ENCODE results near the gene GAL3ST2.
"Not testable (repeated sequence)": the region's sequence is repeated elsewhere in the genome, so short reads cannot be mapped to it uniquely, and the experiment has no call there.

The GAL3ST2 gene

DNA sequence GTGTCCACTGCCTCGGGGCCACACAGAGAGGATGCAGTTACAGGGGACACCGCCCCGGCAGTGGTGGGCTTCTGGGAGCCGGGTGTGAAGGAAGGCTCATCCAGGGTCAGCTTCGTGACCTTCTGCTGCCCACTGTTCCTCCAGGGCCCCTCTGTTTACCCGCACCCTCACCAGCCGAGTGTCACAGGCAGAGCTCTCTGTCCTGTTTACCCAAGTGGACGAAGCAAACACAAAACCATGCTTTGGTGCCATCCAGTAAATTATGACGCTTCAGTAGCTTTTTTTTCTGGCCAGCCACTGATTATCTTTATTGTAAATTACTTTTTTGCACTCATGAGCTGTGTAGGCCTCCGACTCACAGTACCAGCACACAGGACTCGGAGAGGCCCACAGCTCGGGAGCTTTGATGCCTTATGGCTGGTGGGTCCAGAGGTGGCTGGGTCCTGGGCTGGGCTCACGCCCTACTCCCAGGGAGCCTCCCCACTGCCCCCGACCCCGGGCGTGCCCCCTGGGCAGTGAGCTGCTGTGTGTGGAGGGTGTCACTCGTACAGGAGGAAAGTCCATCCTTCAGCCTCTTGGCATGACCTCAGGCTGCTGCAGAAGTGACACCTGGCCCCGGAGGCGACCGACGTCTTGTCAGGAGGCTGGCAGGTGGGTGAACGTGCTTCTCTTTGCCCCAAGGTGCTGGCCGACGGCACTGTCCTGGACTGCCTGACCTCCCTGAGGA is 32.4 kb upstream of the GAL3ST2 start:
- in situ Hi-C loops (cut with MboI; ENCODE audit: low pct_unique_long_range_greater_than_20kb, low sequenced_read_pairs) = no loop called here
- no peak for DNase-seq

DNA sequence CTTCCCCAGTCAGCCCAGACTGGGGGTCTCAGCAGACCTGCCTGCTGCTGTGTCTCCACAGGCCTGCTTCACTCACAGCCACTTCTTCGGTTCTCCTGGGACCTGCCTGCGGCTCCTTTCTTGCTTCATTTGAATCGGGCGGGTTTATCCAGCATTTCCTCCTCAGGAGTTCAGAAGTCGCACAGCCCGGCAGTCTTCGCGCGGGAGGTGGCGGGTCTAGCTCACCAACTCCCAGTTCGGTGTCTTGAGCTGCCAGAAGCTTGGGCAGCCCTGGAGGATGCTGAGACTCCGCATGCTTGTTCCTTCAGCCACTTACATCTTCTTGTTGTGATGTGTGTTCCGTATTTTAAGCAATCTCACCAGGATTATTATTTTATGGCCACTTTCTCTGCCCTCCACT is 31.3 kb upstream of the GAL3ST2 start:
- in situ Hi-C loops (cut with MboI; ENCODE audit: low pct_unique_long_range_greater_than_20kb, low sequenced_read_pairs) = no loop called here
- DNase-seq = no peak

DNA sequence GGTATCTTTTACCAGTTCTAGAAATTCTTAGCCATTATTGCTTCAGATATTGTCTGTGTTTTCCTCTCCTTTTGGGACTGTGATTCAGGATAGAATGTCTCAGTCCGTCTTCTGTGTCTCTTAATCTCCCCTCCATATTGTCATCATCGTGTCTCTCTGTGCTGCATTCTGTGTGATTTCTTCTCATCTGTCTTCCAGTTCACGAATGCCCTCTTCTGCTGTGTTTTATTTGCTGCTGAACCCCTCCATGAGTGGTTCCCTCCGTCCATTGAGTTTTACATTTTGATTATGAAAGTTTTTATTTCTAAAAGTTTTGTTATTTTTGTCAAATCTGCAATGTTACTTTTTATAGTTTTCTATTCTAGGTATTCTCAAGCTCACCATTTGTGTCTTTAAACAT is 30.5 kb upstream of the GAL3ST2 start:
- in situ Hi-C loops (cut with MboI; ENCODE audit: low pct_unique_long_range_greater_than_20kb, low sequenced_read_pairs) = no loop called here
- DNase-seq = no peak

DNA sequence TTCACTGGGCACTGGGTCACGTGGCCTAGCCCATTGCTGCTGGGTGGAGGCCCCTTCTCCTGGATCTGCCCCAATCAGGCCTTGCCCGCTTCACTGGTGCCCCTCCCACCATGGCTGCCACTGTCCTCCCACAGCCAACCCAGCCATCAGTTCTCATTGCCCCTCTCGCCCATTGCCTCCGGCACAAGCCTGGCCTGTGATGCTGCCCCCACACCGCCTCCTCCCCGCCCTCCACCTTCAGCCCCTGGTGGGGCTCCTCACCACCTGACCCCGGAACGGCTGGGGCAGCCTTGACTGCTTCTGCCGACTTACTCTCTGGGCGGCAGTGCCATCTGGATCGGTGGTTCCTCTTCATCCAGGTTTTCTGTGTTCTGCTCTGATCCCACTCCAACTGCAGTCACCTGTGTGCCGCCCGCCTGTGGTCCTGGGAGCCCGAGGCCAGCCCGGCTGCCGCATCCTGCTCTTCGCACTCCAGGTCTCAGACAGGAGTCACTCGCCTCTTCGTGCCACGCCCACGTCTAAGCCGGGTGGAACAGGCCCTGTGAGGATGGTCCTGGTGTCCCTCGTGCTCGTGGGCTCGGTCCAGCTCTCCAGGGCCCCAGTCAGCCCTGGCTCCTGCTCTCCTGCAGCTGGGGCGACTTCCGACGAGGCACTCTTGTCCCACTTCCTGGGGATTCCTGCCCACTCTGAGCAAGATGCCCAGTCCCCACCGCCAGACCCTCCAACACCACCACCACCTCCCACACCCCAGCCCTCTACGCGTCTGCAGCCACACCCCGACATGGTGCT is 28.0 kb upstream of the GAL3ST2 start:
- DNase-seq = no peak
- in situ Hi-C loops (cut with MboI; ENCODE audit: low pct_unique_long_range_greater_than_20kb, low sequenced_read_pairs) = no loop called here

DNA sequence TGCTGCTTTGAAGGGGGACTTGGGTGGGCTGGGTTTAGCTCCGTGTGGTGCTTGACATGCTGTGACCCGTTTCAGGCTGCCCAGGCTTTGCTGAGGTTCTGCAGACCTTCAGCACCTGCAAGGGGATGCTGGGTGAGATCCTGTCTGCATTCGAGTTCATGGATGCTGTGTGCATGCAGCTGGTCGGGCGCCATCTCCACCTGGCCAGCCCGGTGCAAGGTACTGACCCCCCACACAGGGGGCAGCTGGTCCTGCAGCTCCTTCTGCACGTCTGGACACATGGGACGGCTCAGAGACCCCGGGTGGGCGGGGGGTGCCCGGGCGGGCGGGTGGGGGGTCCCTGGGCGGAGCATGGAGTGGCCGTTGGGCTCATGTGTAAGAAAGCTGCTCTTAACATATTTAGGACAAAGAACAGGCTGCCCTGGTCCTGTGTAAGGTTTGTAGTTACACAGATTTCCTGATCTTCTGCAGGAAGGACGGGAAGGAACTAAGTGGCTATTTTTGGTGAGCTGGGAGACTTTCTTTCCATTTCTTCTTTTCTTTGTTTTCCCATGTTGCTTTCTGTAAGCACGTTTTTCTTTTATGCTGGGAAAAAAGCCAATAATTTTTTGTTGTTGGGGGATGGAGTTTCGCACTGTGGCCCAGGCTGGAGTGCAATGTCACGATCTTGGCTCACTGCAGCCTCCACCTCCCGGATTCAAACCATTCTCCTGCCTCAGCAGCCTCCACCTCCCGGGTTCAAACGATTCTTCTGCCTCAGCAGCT is 26.4 kb upstream of the GAL3ST2 start:
- no peak for DNase-seq
- in situ Hi-C loops (cut with MboI; ENCODE audit: low pct_unique_long_range_greater_than_20kb, low sequenced_read_pairs) = no loop called here

DNA sequence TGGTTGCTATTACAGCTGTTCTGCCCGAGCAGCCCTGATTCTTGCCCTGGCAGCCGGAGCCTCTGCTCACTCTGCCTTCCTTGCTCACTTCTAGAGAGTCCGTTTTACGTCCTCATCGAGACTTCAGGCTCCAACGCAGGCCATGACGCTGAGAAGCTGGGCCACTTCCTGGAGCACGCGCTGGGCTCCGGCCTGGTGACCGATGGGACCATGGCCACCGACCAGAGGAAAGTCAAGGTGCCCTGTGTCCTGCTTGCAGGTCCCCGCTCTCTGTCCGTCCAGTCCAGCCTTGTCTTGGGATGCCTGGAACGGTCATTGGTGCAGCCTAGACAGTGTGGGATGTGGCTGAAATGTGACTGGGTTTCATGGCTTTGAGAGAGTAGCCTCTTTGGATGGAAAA is 25.5 kb upstream of the GAL3ST2 start:
- in situ Hi-C loops (cut with MboI; ENCODE audit: low pct_unique_long_range_greater_than_20kb, low sequenced_read_pairs) = no loop called here

DNA sequence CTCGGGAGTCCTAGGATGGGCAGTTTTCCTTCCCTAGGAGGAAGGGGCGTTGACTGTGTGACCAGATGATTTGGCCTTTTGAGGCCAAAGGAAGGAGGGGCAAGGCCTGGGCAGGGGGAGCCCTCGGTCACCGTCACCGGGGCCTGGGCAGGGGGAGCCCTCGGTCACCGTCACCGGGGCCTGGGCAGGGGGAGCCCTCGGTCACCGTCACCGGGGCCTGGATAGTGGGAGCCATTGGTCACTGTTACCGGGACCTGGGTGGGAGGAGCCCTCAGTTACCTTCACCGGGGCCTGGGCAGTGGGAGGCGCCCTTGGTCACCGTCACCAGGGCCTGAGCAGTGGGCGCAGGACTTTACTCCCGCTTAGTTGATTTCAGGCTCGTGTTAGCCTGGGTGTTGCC is 24.8 kb upstream of the GAL3ST2 start:
- no peak for DNase-seq
- in situ Hi-C loops (cut with MboI; ENCODE audit: low pct_unique_long_range_greater_than_20kb, low sequenced_read_pairs) = no loop called here

More for the DNA sequence above, 25.5 kb upstream of the GAL3ST2 start:
- DNase-seq = no peak

DNA sequence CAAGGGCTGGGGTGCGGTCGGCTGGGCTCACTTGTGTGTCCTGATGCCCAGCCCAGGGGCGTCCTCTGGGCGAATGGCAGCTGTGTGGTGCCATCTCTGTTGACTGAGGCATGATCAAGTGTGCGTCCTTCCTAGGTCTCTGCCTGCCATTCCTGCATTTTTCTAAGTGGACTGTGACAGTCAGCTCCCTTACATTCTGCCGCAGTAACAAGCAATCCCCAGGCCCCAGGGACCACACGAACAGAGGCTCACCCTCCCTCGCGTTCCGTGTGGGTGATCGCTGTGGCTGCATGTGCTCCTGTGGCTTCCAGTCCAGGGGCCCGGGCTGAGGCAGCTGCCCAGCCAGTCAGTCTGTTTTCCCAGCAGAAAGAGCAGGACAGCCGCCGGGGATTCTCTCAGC is 24.4 kb upstream of the GAL3ST2 start:
- in situ Hi-C loops (cut with MboI; ENCODE audit: low pct_unique_long_range_greater_than_20kb, low sequenced_read_pairs) = no loop called here

DNA sequence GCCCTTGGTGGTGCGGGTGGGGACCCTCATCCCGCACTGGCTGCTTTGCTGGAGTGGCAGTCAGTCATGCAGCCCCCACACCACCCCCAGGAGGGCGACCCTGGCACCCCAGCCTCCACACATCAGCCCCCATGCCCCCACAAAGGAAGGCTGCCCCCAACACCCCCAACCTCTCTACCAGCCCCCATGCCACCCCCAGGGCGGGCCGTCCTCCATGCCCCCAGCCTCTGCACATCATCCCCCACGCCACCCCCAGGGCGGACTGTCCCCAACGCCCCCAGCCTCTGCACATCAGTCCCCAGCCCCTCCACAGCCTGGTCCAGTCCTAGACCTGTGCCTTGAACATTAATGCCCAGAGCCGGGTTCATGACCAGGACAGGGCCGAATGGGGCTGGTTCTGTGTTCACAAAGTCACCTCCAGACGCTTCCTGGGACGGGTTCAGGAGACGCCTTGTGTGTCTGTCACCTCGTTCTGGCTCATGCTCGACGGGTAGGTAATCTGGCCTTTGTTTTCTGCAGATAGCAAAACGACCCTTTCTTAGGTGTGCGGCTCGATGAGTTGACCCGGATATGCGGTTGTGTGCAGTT is 23.8 kb upstream of the GAL3ST2 start:
- in situ Hi-C loops (cut with MboI; ENCODE audit: low pct_unique_long_range_greater_than_20kb, low sequenced_read_pairs) = no loop called here
- DNase-seq = no peak

More for the DNA sequence above, 24.4 kb upstream of the GAL3ST2 start:
- DNase-seq = no peak

DNA sequence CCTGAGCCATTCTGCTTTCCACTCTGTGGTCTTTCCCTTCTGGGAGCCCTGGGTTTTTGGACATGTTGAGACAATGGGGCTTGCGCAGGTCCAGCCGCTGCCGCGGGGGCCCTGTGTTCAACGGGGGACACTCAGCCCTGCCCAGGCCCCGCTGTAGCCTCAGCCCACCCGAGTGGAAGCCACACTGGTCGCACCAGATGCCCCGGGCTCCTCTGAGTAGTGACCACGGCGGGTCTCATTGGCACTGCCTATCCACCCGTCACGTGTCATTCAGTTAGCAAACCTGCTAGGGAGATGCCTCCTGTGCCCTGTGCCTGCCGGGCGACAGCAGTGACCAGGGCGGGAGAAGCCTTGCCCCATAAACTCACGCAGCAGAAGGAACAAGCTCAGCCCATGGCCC is 23.1 kb upstream of the GAL3ST2 start:
- DNase-seq = no peak
- in situ Hi-C loops (cut with MboI; ENCODE audit: low pct_unique_long_range_greater_than_20kb, low sequenced_read_pairs) = no loop called here

DNA sequence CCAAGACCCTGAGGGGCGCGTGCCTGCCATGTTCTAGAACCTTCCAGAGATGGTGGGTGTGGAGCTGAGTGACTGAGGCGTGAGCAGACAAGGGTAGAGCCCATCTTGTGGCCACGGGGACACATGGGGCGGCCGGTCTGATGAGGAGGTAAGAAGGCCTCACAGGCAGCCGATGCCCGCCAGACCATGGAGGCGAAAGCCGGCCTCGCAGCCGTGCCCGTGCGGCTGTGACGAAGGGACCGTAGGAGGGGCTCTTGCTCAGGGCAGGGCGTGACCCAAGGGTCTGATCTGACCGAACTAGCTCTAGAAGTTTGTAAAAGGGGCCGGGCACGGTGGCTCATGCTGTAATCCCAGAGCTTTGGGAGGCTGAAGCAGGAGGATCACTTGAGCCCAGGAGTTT is 22.6 kb upstream of the GAL3ST2 start:
- DNase-seq = no peak
- in situ Hi-C loops (cut with MboI; ENCODE audit: low pct_unique_long_range_greater_than_20kb, low sequenced_read_pairs) = no loop called here

DNA sequence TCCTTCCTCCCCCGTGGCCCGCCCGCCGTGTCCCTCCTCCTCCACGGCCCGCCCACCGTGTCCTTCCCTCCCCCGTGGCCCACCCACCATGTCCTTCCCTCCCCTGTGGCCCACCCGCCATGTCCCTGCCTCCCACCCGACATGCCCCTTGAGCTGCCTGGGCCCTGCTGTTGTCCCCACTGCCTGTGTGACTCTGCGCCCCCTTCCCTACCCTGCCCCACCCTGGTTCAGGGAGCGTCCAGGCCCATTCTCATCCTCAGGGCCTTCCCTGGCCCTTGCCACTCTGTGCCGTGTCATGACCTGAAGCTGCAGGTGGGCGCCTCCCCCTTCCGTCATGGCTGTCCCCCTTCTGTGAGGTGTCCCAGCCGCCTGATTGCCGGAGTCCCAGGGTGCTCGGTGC is 21.5 kb upstream of the GAL3ST2 start:
- DNase-seq = no peak
- in situ Hi-C loops (cut with MboI; ENCODE audit: low pct_unique_long_range_greater_than_20kb, low sequenced_read_pairs) = no loop called here

DNA sequence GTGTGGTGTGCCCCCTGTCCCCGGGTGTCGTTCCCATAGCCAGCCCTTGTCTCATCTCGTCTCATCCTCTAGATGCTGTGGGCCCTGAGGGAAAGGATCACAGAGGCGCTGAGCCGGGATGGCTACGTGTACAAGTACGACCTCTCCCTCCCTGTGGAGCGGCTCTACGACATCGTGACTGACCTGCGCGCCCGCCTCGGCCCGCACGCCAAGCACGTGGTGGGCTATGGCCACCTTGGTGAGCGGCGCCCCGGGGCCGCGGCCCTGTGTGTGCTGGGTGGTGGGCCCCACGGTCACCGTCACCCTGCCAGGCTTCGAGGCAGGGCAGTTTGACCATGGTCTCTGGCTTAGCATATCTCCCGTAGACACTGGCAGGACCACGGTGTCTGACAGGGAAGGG is 20.8 kb upstream of the GAL3ST2 start:
- in situ Hi-C loops (cut with MboI; ENCODE audit: low pct_unique_long_range_greater_than_20kb, low sequenced_read_pairs) = no loop called here
- DNase-seq = no peak

DNA sequence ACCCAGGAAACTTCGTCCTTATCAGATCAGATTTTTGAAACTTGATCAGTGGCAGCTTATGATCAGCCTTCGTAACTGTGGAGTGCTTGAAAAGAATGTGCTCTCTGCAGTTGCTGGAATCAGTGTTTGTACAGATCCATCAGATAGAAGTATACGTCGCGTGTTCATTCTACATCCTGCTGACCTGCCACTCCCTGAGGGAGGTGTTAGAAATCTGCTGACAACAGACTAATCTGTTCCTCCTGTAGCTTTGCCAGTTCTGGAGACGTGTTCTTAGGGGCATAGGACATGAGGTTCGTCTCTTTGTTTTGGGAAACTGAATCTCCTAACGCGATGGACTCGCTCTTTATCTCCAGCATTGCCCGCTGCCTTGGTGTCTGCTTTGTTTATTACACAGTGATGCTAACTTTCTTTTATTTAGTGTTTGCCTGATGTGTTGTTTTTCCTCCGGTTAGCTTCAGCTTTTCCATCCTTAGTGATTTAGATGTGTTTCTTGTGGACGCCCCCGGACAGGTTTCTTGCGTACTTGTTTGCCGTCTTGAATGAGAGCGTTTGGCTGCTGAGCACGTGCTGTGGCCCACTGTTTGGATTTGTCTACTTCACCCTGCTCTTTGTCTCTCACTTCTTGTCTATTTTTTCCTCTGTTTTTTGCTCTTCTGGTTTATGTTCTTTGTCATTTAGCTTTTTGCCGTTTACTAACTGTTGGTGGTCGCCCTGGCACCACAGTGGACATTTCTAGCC is 17.4 kb upstream of the GAL3ST2 start:
- DNase-seq = no peak
- in situ Hi-C loops (cut with MboI; ENCODE audit: low pct_unique_long_range_greater_than_20kb, low sequenced_read_pairs) = no loop called here

DNA sequence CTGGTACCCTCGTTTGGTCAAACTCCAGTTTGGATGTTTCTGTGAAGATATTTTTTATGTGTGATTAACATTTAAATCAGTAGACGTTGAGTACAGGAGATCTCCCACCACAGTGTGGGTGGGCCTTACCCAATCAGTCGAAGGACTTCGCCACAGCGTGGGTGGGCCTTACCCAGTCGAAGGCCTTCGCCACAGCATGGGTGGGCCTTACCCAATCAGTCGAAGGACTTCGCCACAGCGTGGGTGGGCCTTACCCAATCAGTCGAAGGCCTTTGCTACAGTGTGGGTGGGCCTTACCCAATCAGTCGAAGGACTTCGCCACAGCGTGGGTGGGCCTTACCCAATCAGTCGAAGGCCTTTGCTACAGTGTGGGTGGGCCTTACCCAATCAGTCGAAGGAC is 16.7 kb upstream of the GAL3ST2 start:
- in situ Hi-C loops (cut with MboI; ENCODE audit: low pct_unique_long_range_greater_than_20kb, low sequenced_read_pairs); DNase-seq: not testable (repeated sequence)

DNA sequence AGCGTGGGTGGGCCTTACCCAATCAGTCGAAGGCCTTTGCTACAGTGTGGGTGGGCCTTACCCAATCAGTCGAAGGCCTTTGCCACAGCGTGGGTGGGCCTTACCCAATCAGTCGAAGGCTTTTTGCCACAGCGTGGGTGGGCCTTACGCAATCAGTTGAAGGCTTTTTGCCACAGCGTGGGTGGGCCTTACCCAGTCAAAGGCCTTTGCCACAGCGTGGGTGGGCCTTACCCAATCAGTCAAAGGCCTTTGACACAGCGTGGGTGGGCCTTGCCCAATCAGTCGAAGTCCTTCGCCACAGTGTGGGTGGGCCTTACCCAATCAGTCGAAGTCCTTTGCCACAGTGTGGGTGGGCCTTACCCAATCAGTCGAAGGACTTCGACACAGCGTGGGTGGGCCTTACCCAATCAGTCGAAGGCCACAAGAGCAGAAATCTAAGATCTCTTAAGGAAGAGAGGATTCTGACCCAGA is 16.3 kb upstream of the GAL3ST2 start:
- no peak for DNase-seq
- in situ Hi-C loops (cut with MboI; ENCODE audit: low pct_unique_long_range_greater_than_20kb, low sequenced_read_pairs) = no loop called here

DNA sequence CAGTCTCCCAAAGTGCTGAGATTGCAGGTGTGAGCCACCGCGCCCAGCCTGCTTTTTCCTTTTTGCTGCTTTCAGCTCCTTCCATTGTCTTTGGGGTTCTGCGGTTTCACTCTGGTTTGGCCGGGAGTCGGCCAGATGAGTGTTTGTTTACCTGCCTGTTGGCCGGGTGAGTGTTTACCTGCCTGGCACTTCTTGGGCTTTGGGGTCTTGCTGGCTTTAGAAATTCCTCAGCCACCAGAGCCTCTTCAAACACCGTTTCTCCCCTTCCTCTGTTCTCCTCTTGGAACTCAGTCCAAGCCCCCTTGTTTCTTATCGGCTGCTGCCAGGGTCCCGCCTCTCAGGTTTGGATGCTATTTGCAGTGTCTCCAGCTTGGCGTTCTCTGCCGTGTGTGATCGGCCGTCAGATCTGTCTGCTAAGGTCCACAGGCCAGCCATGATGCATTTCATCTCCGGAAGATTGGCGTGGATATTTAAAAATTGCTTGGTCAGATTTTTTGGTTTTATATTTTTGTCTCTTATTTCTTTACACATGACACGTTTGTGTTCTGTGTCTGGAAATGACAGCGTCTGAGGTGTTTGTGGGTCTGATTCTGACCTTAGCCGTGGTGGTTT is 14.2 kb upstream of the GAL3ST2 start:
- in situ Hi-C loops (cut with MboI; ENCODE audit: low pct_unique_long_range_greater_than_20kb, low sequenced_read_pairs) = no loop called here
- no peak for DNase-seq

DNA sequence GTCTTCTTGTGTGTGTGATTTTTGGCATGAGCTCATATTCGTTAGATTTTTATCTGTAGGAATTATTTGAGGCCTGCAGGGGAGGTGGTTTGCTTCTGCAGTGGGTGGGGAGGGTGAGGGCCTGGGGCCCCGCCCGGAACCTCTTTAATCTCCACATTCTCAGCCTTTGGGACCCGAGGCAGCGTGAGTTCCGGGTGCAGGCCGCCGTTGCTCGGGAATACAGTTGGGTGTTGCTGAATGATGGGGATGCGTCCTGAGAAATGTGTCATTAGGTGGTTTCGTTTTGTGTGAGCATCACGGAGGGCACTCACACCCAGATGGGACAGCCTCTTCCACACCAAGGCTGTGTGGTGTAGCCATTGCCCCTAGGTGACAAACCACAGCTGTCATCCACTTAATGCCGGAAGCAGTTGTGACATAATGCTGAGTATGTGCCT is 13.7 kb upstream of the GAL3ST2 start:
- no peak for DNase-seq
- in situ Hi-C loops (cut with MboI; ENCODE audit: low pct_unique_long_range_greater_than_20kb, low sequenced_read_pairs) = no loop called here

Data from KBM-7 (cell line).